ENCODE measurements around the gene TNRC18. TPM values are rescaled to one million over a fixed set of nuclear protein-coding genes. Genes with fewer than 3 reads are reported as not detected.
"Not testable (repeated sequence)": the region's sequence is repeated elsewhere in the genome, so short reads cannot be mapped to it uniquely, and the experiment has no call there.

TNRC18 gene
- total RNA-seq, 1 donor from 2014 or later, result 197 TPM

DNA sequence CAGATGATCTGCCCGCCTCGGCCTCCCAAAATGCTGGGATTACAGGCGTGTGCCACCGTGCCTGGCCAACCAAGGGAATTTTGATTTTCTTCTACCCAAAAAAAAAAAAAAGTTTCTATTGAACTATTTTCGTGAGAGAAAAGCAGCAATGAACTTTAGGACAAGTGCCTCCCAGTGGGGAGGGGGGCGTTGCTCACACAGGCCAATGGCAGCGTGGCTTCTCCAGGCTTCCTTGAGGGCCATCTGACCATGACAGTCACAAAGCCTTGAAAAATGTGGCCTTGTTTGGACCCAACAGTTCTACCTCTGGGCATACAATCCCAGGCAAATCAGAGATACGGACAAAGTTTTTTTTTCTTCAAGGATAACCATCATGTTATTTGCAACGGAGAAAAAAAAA, 56.0 kb downstream of the TNRC18 start:
- no peaks in the 10 kb centered on the region for H3K4me1 Mint-ChIP-seq (ENCODE audit: low read depth)
- H3K9me3 Mint-ChIP-seq (ENCODE audit: low read depth), result no peaks in the 10 kb centered on the region
- no peaks in the 10 kb centered on the region for H3K27me3 Mint-ChIP-seq
- DNase-seq (ENCODE audit: low spot score, unreplicated experiment), result no peak
- peaks cover 19% of the 10 kb centered on the region for H3K36me3 Mint-ChIP-seq (ENCODE audit: insufficient read depth)
- TF ChIP-seq, protein P1, sequence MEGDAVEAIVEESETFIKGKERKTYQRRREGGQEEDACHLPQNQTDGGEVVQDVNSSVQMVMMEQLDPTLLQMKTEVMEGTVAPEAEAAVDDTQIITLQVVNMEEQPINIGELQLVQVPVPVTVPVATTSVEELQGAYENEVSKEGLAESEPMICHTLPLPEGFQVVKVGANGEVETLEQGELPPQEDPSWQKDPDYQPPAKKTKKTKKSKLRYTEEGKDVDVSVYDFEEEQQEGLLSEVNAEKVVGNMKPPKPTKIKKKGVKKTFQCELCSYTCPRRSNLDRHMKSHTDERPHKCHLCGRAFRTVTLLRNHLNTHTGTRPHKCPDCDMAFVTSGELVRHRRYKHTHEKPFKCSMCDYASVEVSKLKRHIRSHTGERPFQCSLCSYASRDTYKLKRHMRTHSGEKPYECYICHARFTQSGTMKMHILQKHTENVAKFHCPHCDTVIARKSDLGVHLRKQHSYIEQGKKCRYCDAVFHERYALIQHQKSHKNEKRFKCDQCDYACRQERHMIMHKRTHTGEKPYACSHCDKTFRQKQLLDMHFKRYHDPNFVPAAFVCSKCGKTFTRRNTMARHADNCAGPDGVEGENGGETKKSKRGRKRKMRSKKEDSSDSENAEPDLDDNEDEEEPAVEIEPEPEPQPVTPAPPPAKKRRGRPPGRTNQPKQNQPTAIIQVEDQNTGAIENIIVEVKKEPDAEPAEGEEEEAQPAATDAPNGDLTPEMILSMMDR (IDR thresholded peaks at IDR 0.05; ENCODE audit: unreplicated experiment), result no peak
- no peak overlapping the region for H3K4me3 Mint-ChIP-seq (ENCODE audit: low read depth)
- no peak overlapping the region for H3K27ac Mint-ChIP-seq

DNA sequence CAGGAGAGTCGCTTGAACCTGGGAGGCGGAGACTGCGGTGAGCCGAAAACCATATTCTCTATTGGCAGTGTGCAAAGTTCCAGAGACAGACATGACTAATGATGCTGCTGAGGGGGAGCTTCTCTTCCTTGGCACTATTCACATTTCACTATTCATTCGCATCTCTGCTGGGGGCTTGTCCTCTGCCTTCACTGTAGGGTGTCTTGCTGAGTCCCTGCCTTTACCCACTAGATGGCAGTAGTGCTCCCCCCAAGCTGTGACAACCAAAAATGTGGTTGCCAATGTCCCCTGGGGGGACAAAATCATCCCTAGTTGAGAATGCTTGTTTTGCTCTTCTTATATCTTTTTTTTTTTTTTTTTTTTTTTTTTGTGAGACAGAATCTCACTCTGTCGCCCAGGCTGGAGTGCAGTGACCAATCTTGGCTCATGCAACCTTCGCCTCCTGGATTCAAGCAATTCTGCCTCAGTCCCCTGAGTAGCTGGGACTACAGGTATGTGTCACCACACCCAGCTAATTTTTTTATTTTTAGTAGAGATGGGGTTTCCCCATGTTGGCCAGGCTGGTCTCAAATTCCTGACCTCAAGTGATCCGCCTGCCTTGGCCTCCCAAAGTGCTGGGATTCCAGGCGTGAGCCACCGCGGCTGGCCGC, 57.5 kb downstream of the TNRC18 start:
- TF ChIP-seq, protein P1 (IDR thresholded peaks at IDR 0.05; ENCODE audit: unreplicated experiment), result peak; percentile 75
- Mint-ChIP-seq H3K27ac (peak overlapping the region; percentile 37), H3K36me3 (ENCODE audit: insufficient read depth) (peaks cover 17% of the 10 kb centered on the region)
- not testable (repeated sequence) for H3K4me1 Mint-ChIP-seq (ENCODE audit: low read depth); H3K27me3 Mint-ChIP-seq; H3K9me3 Mint-ChIP-seq (ENCODE audit: low read depth); H3K4me3 Mint-ChIP-seq (ENCODE audit: low read depth)
- DNase-seq (ENCODE audit: low spot score, unreplicated experiment), result peak; percentile 32

DNA sequence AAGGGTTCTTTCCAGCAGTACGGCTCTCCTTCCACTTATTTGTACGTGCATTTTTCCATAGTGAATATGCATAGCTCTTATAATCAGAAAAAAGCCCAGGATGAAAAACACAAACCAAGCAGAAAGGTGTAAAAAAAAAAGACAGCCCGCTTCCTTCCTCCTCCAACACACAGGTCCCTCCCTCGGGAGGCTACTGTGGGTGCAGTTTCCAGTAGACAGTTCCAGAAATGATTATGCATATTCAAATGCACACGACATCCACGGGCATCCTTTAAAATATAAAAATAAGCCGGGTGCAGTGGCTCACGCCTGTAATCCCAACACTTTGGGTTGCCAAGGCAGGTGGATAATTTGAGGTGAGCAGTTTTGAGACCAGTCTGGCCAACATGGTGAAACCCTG, 59.9 kb downstream of the TNRC18 start:
- Mint-ChIP-seq H3K4me1 (ENCODE audit: low read depth) (no peaks in the 10 kb centered on the region), H3K36me3 (ENCODE audit: insufficient read depth) (peaks cover 22% of the 10 kb centered on the region), H3K4me3 (ENCODE audit: low read depth) (no peak overlapping the region), H3K27ac (no peak overlapping the region), H3K27me3 (no peaks in the 10 kb centered on the region), H3K9me3 (ENCODE audit: low read depth) (no peaks in the 10 kb centered on the region)
- DNase-seq (ENCODE audit: low spot score, unreplicated experiment), result no peak
- TF ChIP-seq, protein P1 (IDR thresholded peaks at IDR 0.05; ENCODE audit: unreplicated experiment), result no peak

DNA sequence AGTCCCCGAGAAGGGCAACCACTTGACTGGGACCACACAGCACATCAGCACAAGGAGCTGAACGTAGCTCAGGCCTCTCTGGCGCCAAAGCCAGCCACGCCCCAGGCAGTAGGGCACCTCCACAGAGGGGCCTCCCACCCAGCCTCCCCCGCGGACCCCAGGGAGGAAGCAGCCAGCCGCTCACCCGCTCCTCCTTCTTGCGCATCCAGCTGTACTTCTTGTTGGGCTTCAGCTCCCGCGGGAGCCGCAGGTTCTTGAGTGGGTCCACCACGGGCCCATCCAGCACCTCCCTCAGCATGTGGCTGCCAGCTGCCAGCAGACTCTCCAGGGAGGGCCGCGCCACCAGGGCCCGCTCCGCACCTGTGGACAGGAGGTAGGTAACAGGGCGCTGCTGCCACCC, 61.2 kb downstream of the TNRC18 start:
- H3K27me3 Mint-ChIP-seq, result no peaks in the 10 kb centered on the region
- H3K9me3 Mint-ChIP-seq (ENCODE audit: low read depth), result no peaks in the 10 kb centered on the region
- TF ChIP-seq, protein P1 (IDR thresholded peaks at IDR 0.05; ENCODE audit: unreplicated experiment), result no peak
- H3K4me1 Mint-ChIP-seq (ENCODE audit: low read depth), result no peaks in the 10 kb centered on the region
- DNase-seq (ENCODE audit: low spot score, unreplicated experiment), result no peak
- no peak overlapping the region for H3K4me3 Mint-ChIP-seq (ENCODE audit: low read depth)
- no peak overlapping the region for H3K27ac Mint-ChIP-seq
- peaks cover 28% of the 10 kb centered on the region for H3K36me3 Mint-ChIP-seq (ENCODE audit: insufficient read depth)

DNA sequence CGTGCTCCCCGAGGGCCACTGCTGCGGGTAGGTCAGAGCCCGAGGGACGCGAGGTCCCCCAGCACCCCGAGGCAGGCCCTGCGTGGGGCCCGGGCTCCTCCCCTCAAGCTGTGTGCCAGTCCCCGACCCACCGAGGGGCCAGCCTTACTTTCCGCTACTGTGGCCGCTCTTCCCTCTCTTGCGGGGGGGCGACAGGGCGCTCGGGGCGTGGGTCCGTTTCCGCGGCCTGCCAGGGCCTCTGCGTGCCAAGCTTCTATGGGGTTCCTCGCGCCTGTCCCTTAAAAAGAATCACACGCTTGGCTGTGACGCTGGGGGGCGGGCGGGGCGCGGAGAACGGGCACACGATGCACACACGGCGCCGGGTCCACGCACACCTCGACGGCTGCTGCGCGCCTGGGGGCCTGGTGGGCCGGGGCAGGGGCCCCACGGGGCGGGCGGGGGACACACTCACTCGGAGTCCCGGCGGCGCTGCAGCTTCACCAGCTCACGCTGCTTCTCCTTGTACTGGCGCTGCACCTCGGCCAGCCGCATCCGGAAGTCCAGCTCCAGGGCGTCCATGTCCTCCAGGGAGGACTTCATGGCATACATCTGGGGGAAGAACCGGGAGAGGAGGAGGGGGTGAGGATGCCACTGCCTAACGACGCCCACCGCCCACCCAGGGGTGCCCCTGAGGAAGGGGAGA, 62.0 kb downstream of the TNRC18 start:
- H3K27me3 Mint-ChIP-seq, result no peaks in the 10 kb centered on the region
- H3K4me3 Mint-ChIP-seq (ENCODE audit: low read depth), result no peak overlapping the region

More for the DNA sequence above, 62.0 kb downstream of the TNRC18 start:
- Mint-ChIP-seq H3K27ac (no peak overlapping the region), H3K4me1 (ENCODE audit: low read depth) (no peaks in the 10 kb centered on the region), H3K36me3 (ENCODE audit: insufficient read depth) (peaks cover 29% of the 10 kb centered on the region), H3K9me3 (ENCODE audit: low read depth) (no peaks in the 10 kb centered on the region)
- DNase-seq (ENCODE audit: low spot score, unreplicated experiment), result no peak
- TF ChIP-seq, protein P1 (IDR thresholded peaks at IDR 0.05; ENCODE audit: unreplicated experiment), result no peak
